Heart left ventricle (tissue), 13 donors: ENCODE measurements around the gene AKT2.

ENCODE experiments used
- POLR2A ChIP-seq, 2 donors: fragments of 450-650 bp; IDR thresholded peaks; one replicate each; pipeline ENCODE4 v1.6.1; 2017; ENCODE audit warnings: antibody characterized with exemption in 2 of 2, mild to moderate bottlenecking in 2 of 2, moderate library complexity in 2 of 2
- TF ChIP-seq, protein P1 (sequence below), 12 donors: fragments of 200-600 bp; sonication (generic) in 4 of 12; IDR thresholded peaks; one replicate each; pipeline versions ENCODE4 v1.5.0 to v1.8.0; 2018 to 2022; ENCODE audit warnings: antibody characterized with exemption in 12 of 12, mild to moderate bottlenecking in 5 of 12
- donor health status: ischemic (EF 13 %, LVEDD 7.1; RV severe dilation, severe dysfunction).
- donor health status: DM: no; HTN: yes; CAD: no.
- donor health status: DM: no; HTN: no; CAD: no.
- donor health status: ischemic (EF 25% LVEDD 6.9; RV normal size, moderate dysfunction).
- donor health status: ischemic (EF 25% LVEDD 5.7; RV mildly dilated, moderate dysfunction).
- donor health status: ischemic (EF 35%, LVEDD 5.7; RV mildly dilated, moderate dysfunction).
- donor health status: nonischemic (EF 11% LVEDD 7.7; RV severe dilation, severe dysfunction).
- donor health status: DM: yes; HTN: yes; CAD: no.
- donor health status: PGD.
- donor health status: ischemic (EF 29% LVEDD 5.4; RV normal size, mild dysfunction).
- donor health status: nonischemic (EF 23%, LVEDD 6.1; RV moderate dilation, normal function).

DNA sequence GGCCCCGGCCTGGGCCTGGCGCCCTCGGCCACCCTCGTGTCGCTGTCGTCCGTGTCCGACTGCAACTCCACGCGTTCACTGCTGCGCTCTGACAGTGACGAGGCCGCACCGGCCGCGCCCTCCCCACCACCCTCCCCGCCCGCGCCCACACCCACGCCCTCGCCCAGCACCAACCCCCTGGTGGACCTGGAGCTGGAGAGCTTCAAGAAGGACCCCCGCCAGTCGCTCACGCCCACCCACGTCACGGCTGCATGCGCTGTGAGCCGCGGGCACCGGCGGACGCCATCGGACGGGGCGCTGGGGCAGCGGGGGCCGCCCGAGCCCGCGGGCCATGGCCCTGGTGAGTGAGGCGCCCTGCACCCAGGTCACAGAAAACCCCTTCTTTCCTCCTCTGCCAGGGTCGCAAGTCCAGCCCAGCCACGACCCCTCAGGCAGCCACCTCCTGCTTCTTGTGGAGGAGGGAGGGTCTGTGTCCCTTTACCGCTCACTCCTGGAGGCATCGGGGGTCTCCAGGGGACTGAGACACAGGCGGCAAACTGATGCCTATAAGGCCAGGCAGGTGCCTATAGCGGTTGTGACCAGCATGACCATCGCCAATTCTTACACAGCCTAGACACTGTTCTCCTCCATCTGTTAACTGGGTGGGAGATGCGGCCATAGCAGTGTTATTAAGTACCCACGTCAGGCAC is 71.1 kb downstream of the AKT2 start:
- TF ChIP-seq, protein P1, sequence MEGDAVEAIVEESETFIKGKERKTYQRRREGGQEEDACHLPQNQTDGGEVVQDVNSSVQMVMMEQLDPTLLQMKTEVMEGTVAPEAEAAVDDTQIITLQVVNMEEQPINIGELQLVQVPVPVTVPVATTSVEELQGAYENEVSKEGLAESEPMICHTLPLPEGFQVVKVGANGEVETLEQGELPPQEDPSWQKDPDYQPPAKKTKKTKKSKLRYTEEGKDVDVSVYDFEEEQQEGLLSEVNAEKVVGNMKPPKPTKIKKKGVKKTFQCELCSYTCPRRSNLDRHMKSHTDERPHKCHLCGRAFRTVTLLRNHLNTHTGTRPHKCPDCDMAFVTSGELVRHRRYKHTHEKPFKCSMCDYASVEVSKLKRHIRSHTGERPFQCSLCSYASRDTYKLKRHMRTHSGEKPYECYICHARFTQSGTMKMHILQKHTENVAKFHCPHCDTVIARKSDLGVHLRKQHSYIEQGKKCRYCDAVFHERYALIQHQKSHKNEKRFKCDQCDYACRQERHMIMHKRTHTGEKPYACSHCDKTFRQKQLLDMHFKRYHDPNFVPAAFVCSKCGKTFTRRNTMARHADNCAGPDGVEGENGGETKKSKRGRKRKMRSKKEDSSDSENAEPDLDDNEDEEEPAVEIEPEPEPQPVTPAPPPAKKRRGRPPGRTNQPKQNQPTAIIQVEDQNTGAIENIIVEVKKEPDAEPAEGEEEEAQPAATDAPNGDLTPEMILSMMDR (IDR thresholded peaks at IDR 0.05) = no peak
- TF ChIP-seq POLR2A (IDR thresholded peaks at IDR 0.05) = no peak
